Neural crest cell (in vitro differentiated cells): ENCODE results near the gene GRIA2. TPM values are rescaled to one million over a fixed set of nuclear protein-coding genes. Genes with fewer than 3 reads are reported as not detected.

Experiments
- DNase-seq: peaks from one replicate; pipeline ENCODE4 v3.0.0; 2021; ENCODE audit warnings: low read depth, mixed read lengths, low spot score
- H3K27ac Mint-ChIP-seq: one replicate; pipeline ENCODE4 v1.8.0; 2021; ENCODE audit warnings: mild to moderate bottlenecking, mixed read lengths; ENCODE audit not compliant: unreplicated experiment
- H3K27me3 Mint-ChIP-seq: 2 replicates; pipeline ENCODE4 v1.8.0; 2021; ENCODE audit warnings: low read depth, mild to moderate bottlenecking, mixed read lengths
- H3K36me3 Mint-ChIP-seq: 2 replicates; pipeline ENCODE4 v1.8.0; 2021; ENCODE audit warnings: low read depth, mild to moderate bottlenecking, mixed read lengths
- H3K4me1 Mint-ChIP-seq: 2 replicates; pipeline ENCODE4 v1.8.0; 2021; ENCODE audit warnings: mixed read lengths
- H3K4me3 Mint-ChIP-seq: one replicate; pipeline ENCODE4 v1.8.0; 2021; ENCODE audit warnings: mild to moderate bottlenecking, mixed read lengths
- H3K9me3 Mint-ChIP-seq: 2 replicates; pipeline ENCODE4 v1.8.0; 2021; ENCODE audit warnings: mixed read lengths
- CTCF ChIP-seq: fragments of 200-600 bp; sonication (generic); conservative IDR thresholded peaks from 2 replicates; pipeline ENCODE4 v1.5.0; 2021; ENCODE audit warnings: antibody characterized with exemption, mild to moderate bottlenecking
- total RNA-seq: library from RNA; stranded (reverse); gene quantifications from 2 replicates; pipeline ENCODE4 v1.2.1, GENCODE V29; 2021

The GRIA2 gene
- total RNA-seq, 1 donor from 2014 or later = 2.7 TPM

DNA sequence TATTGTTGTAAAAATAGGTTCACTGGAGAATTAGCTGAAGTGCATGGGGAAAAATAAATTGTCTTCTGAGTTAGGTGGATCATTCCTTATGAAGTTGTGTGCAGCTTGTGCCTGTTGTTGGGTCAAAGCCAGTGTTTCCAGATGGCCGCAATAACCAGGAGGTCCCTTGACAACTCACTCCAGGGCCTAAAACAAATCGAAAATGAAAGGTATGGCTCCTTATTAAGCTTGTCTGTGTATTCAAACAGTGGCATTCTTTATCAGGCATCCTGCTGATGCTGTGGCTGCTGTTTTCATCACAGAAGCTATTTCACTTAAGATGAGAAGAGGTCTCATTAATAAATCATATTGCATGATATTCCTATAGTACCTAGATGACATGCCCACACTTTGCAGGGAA, 80.2 kb downstream of the GRIA2 start:
- H3K36me3 Mint-ChIP-seq = no peaks in the 10 kb centered on the region
- no peak for DNase-seq
- no peak overlapping the region for H3K27ac Mint-ChIP-seq
- H3K9me3 Mint-ChIP-seq = no peaks in the 10 kb centered on the region
- H3K27me3 Mint-ChIP-seq = no peaks in the 10 kb centered on the region
- no peak overlapping the region for H3K4me3 Mint-ChIP-seq
- no peaks in the 10 kb centered on the region for H3K4me1 Mint-ChIP-seq
- TF ChIP-seq CTCF = no peak

DNA sequence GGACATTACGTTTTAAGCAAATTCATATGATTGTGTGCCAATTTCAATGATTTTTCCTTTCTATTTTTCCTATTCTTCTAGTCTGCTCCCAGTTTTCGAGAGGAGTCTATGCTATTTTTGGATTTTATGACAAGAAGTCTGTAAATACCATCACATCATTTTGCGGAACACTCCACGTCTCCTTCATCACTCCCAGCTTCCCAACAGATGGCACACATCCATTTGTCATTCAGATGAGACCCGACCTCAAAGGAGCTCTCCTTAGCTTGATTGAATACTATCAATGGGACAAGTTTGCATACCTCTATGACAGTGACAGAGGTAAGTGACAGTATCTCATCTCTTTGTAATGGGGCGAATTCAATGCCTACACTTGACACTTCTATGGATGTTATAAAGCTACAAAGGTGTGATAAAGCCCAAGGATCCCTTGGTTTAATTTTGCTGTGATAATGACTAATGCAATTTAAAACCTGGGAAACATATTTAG, 83.0 kb downstream of the GRIA2 start:
- H3K4me3 Mint-ChIP-seq = no peak overlapping the region
- H3K27me3 Mint-ChIP-seq = no peaks in the 10 kb centered on the region
- no peaks in the 10 kb centered on the region for H3K36me3 Mint-ChIP-seq
- no peak for DNase-seq
- no peaks in the 10 kb centered on the region for H3K4me1 Mint-ChIP-seq
- no peak for TF ChIP-seq CTCF
- no peaks in the 10 kb centered on the region for H3K9me3 Mint-ChIP-seq
- H3K27ac Mint-ChIP-seq = no peak overlapping the region

- TF ChIP-seq CTCF = no peak
- no peaks in the 10 kb centered on the region for H3K27me3 Mint-ChIP-seq
- no peak overlapping the region for H3K27ac Mint-ChIP-seq
- H3K4me3 Mint-ChIP-seq = no peak overlapping the region
- no peaks in the 10 kb centered on the region for H3K36me3 Mint-ChIP-seq
- H3K4me1 Mint-ChIP-seq = no peaks in the 10 kb centered on the region
- no peaks in the 10 kb centered on the region for H3K9me3 Mint-ChIP-seq
- no peak for DNase-seq
These were observed 84.2 kb downstream of the GRIA2 start for GRCh38 chr4:157304769-157305168.

- Mint-ChIP-seq H3K27me3 (no peaks in the 10 kb centered on the region), H3K4me3 (no peak overlapping the region), H3K36me3 (no peaks in the 10 kb centered on the region), H3K27ac (no peak overlapping the region), H3K9me3 (no peaks in the 10 kb centered on the region), H3K4me1 (no peaks in the 10 kb centered on the region)
- TF ChIP-seq CTCF = no peak
- DNase-seq = no peak
These were observed 92.2 kb downstream of the GRIA2 start for GRCh38 chr4:157312702-157313101.

GRCh38 chr4:157314906-157315305, 94.4 kb downstream of the GRIA2 start:
- no peaks in the 10 kb centered on the region for H3K36me3 Mint-ChIP-seq
- no peak overlapping the region for H3K4me3 Mint-ChIP-seq
- H3K9me3 Mint-ChIP-seq = no peaks in the 10 kb centered on the region
- peaks cover 11% of the 10 kb centered on the region for H3K4me1 Mint-ChIP-seq
- TF ChIP-seq CTCF = no peak
- no peak for DNase-seq
- no peak overlapping the region for H3K27ac Mint-ChIP-seq
- no peaks in the 10 kb centered on the region for H3K27me3 Mint-ChIP-seq

DNA sequence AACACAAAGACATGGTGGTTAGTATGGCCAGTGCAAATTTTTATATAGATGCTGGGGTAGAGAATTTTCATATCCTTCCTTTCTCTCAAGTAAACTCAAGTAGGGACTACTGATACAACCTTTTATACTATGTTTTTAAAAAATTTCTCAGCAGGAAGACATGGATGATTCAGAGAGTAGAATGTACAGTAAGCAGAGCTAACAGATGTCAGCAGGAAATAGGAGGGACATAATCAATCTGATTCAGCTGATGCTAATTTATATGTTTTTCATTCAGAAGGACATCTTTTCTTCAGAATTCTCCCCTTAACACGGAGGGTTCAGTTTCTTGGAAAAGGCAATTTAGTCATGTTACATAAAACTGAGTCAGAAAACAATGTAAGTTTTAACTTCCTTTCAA, 95.4 kb downstream of the GRIA2 start:
- Mint-ChIP-seq H3K27ac (no peak overlapping the region), H3K36me3 (no peaks in the 10 kb centered on the region), H3K27me3 (no peaks in the 10 kb centered on the region), H3K4me1 (peaks cover 11% of the 10 kb centered on the region), H3K9me3 (no peaks in the 10 kb centered on the region), H3K4me3 (no peak overlapping the region)
- TF ChIP-seq CTCF = no peak
- no peak for DNase-seq
